ENCODE measurements around the gene APOL2.
A peak's percentile ranks its signal among the peaks of the same experiment; 100 is the strongest.

Gene APOL2

DNA sequence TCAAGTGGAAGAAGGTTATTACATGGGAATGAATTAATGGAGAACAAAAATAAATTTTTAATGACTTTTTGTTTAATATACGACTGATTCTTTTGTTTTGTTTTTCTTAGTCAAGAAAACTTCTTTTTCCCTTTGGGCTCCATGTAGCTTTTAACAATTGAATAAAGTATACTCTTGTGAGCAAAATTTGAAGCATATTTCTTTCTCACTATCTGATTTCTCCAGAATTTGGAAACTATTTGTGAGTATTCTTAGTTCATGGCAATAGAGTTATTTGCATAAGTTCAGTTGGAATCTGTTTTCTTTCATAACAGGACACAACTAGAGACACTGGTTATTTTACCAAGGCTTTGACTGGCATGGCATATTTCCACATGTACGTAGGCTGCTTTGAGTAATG, 9.8 kb upstream of the APOL2 start:
- Mint-ChIP-seq H3K27me3 (ENCODE audit: low read depth) (no peaks in the 10 kb centered on the region), H3K4me3 (no peak overlapping the region), H3K36me3 (ENCODE audit: low read depth) (peaks cover 3% of the 10 kb centered on the region), H3K27ac (no peak overlapping the region), H3K4me1 (peaks cover 22% of the 10 kb centered on the region), H3K9me3 (peaks cover 22% of the 10 kb centered on the region)
- TF ChIP-seq, protein P1, sequence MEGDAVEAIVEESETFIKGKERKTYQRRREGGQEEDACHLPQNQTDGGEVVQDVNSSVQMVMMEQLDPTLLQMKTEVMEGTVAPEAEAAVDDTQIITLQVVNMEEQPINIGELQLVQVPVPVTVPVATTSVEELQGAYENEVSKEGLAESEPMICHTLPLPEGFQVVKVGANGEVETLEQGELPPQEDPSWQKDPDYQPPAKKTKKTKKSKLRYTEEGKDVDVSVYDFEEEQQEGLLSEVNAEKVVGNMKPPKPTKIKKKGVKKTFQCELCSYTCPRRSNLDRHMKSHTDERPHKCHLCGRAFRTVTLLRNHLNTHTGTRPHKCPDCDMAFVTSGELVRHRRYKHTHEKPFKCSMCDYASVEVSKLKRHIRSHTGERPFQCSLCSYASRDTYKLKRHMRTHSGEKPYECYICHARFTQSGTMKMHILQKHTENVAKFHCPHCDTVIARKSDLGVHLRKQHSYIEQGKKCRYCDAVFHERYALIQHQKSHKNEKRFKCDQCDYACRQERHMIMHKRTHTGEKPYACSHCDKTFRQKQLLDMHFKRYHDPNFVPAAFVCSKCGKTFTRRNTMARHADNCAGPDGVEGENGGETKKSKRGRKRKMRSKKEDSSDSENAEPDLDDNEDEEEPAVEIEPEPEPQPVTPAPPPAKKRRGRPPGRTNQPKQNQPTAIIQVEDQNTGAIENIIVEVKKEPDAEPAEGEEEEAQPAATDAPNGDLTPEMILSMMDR (IDR thresholded peaks at IDR 0.05; ENCODE audit: unreplicated experiment in 3 of 3), result no peak

DNA sequence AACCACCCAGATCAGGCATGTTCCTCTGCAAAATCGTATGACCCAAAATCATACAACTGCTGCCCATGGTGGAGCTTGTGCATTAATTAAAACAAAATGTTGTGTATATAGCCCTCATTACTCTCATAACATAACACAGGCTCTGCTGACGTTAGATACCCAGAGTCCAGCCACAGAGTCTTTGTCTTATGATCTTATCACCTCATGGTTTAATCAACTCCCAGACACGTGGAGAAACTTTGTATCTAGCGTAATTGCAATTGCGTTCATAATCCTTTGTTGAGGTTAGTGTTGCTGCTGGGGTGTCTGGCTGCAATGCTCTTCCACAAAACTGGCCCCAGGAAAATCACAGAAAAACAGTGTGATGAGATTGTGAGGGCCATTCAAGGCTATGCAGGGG, 8.6 kb upstream of the APOL2 start:
- H3K27me3 Mint-ChIP-seq (ENCODE audit: low read depth), result no peaks in the 10 kb centered on the region
- peaks cover 10% of the 10 kb centered on the region for H3K4me1 Mint-ChIP-seq
- H3K27ac Mint-ChIP-seq, result no peak overlapping the region
- H3K4me3 Mint-ChIP-seq, result no peak overlapping the region
- H3K9me3 Mint-ChIP-seq, result peaks cover 26% of the 10 kb centered on the region
- TF ChIP-seq, protein P1 (IDR thresholded peaks at IDR 0.05; ENCODE audit: unreplicated experiment in 3 of 3), result no peak
- H3K36me3 Mint-ChIP-seq (ENCODE audit: low read depth), result peaks cover 3% of the 10 kb centered on the region

DNA sequence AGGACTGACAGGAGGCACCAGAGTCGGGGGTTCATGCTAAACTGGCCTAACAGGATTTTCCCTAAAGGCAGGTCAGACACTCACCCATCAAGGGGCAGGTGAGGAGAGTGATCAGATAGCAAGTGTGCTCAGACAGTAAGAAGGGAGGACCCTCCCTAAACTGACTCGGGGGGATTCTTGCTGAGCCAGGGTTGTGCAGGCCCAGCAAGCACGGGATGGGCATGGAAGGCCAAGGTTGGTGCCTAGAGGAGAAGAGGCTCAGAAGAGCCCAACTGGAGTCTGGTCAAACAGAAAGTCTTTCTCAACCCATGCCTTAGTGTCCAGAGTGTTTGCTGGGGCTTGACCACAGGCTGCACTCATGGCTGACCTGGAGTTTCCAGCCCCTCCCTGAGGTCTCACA, 7.4 kb upstream of the APOL2 start:
- Mint-ChIP-seq H3K4me1 (peaks cover 4% of the 10 kb centered on the region), H3K9me3 (peaks cover 35% of the 10 kb centered on the region), H3K4me3 (no peak overlapping the region), H3K27ac (no peak overlapping the region), H3K27me3 (ENCODE audit: low read depth) (no peaks in the 10 kb centered on the region), H3K36me3 (ENCODE audit: low read depth) (peaks cover 3% of the 10 kb centered on the region)
- TF ChIP-seq, protein P1 (IDR thresholded peaks at IDR 0.05; ENCODE audit: unreplicated experiment in 3 of 3), result no peak

GRCh38 chr22:36245805-36246356, 6.6 kb upstream of the APOL2 start:
- H3K4me1 Mint-ChIP-seq, result peaks cover 10% of the 10 kb centered on the region
- H3K4me3 Mint-ChIP-seq, result no peak overlapping the region
- peaks cover 35% of the 10 kb centered on the region for H3K9me3 Mint-ChIP-seq
- H3K27me3 Mint-ChIP-seq (ENCODE audit: low read depth), result no peaks in the 10 kb centered on the region
- H3K27ac Mint-ChIP-seq, result no peak overlapping the region
- TF ChIP-seq, protein P1 (IDR thresholded peaks at IDR 0.05; ENCODE audit: unreplicated experiment in 3 of 3), result no peak
- H3K36me3 Mint-ChIP-seq (ENCODE audit: low read depth), result peaks cover 3% of the 10 kb centered on the region

- Mint-ChIP-seq H3K4me3 (no peak overlapping the region), H3K4me1 (peaks cover 14% of the 10 kb centered on the region), H3K27me3 (ENCODE audit: low read depth) (no peaks in the 10 kb centered on the region), H3K9me3 (peaks cover 32% of the 10 kb centered on the region), H3K27ac (peak overlapping the region in 1 of 3 experiments; percentile 2), H3K36me3 (ENCODE audit: low read depth) (peaks cover 3% of the 10 kb centered on the region)
- TF ChIP-seq, protein P1 (IDR thresholded peaks at IDR 0.05; ENCODE audit: unreplicated experiment in 3 of 3), result no peak
Measured at GRCh38 chr22:36244522-36245391, 5.4 kb upstream of the APOL2 start.

Measured in nephron (organoid).